Neural cell (in vitro differentiated cells): ENCODE results near the gene MSLN. TPM values are rescaled to one million over a fixed set of nuclear protein-coding genes. Genes with fewer than 3 reads are reported as not detected.

Experiments
- H2AFZ ChIP-seq: fragments of 200-600, 300-800 bp; sonication (generic), shearing (Covaris generic); 2 replicates; pipeline ENCODE4 v1.6.0; 2014; ENCODE audit warnings: low read depth, mild to moderate bottlenecking, antibody characterized with exemption, low read length, moderate library complexity
- H3F3A ChIP-seq: fragments of 200-600 bp; shearing (Covaris generic); 2 replicates; pipeline ENCODE4 v1.6.1; 2016; ENCODE audit warnings: mild to moderate bottlenecking, moderate library complexity, mixed read lengths, antibody characterized with exemption, low read length; ENCODE audit not compliant: insufficient read depth, poor library complexity, severe bottlenecking
- H3K27ac ChIP-seq: fragments of 200-600, 300-800 bp; sonication (generic), shearing (Covaris generic); 2 replicates; pipeline ENCODE4 v1.5.1; 2014; ENCODE audit warnings: mild to moderate bottlenecking, low read length, moderate library complexity
- H3K27me3 ChIP-seq: fragments of 300-800, 200-600 bp; sonication (generic), shearing (Covaris generic); 2 replicates; pipeline ENCODE4 v1.6.0; 2014; ENCODE audit warnings: mild to moderate bottlenecking, low read depth, low read length, moderate library complexity; ENCODE audit not compliant: insufficient read depth
- H3K36me3 ChIP-seq: fragments of 300-800, 200-600 bp; sonication (generic), shearing (Covaris generic); 2 replicates; pipeline ENCODE4 v1.5.1; 2014; ENCODE audit warnings: mild to moderate bottlenecking, antibody characterized with exemption, low read length, moderate library complexity; ENCODE audit not compliant: insufficient read depth
- H3K4me2 ChIP-seq: fragments of 300-800, 200-600 bp; sonication (generic), shearing (Covaris generic); 2 replicates; pipeline ENCODE4 v1.6.0; 2014; ENCODE audit warnings: mild to moderate bottlenecking, low read length
- H3K4me3 ChIP-seq: fragments of 300-800, 200-600 bp; sonication (generic), shearing (Covaris generic); 2 replicates; pipeline ENCODE4 v1.5.1; 2014; ENCODE audit warnings: mild to moderate bottlenecking, low read length, moderate library complexity
- H3K79me2 ChIP-seq: fragments of 200-600 bp; shearing (Covaris generic); replicated peaks from 2 replicates; pipeline ENCODE4 v1.6.0; 2014; ENCODE audit warnings: mild to moderate bottlenecking, low read length, moderate library complexity; ENCODE audit not compliant: insufficient read depth
- H3K9ac ChIP-seq: fragments of 300-800, 200-600 bp; sonication (generic), shearing (Covaris generic); 2 replicates; pipeline ENCODE4 v1.6.1; 2016; ENCODE audit warnings: mild to moderate bottlenecking, low read length, mixed read lengths
- H3K9me2 ChIP-seq: fragments of 200-600 bp; shearing (Covaris generic); 2 replicates; pipeline ENCODE4 v1.6.1; 2016; ENCODE audit warnings: mild to moderate bottlenecking, low read length, mixed read lengths; ENCODE audit not compliant: insufficient read depth
- H3K9me3 ChIP-seq: fragments of 200-600, 300-800 bp; sonication (generic), shearing (Covaris generic); 2 replicates; pipeline ENCODE4 v1.6.1; 2016; ENCODE audit warnings: mild to moderate bottlenecking, mixed run types, low read length, moderate library complexity, mixed read lengths
- H4K20me1 ChIP-seq: fragments of 200-600 bp; shearing (Covaris generic); 2 replicates; pipeline ENCODE4 v1.6.1; 2016; ENCODE audit warnings: mild to moderate bottlenecking, mixed run types; ENCODE audit not compliant: insufficient read depth
- CTCF ChIP-seq: fragments of 450-650 bp; IDR thresholded peaks from 2 replicates; pipeline ENCODE4 v1.5.1; 2014; ENCODE audit warnings: antibody characterized with exemption, mild to moderate bottlenecking, moderate library complexity; ENCODE audit not compliant: poor library complexity, severe bottlenecking
- EP300 ChIP-seq: fragments of 450-650 bp; conservative IDR thresholded peaks from 2 replicates; pipeline ENCODE4 v1.6.1; 2014; ENCODE audit warnings: antibody characterized with exemption, mild to moderate bottlenecking, moderate library complexity; ENCODE audit not compliant: poor library complexity, severe bottlenecking
- EZH2 ChIP-seq: fragments of 200-600, 300-800 bp; shearing (Covaris generic), sonication (generic); IDR thresholded peaks from 2 replicates; pipeline ENCODE4 v1.6.1; 2014; ENCODE audit warnings: antibody characterized with exemption, low read length, borderline replicate concordance, mild to moderate bottlenecking; ENCODE audit not compliant: insufficient read depth, poor library complexity, severe bottlenecking
- MXI1 ChIP-seq: fragments of 450-650 bp; conservative IDR thresholded peaks from 2 replicates; pipeline ENCODE4 v1.6.1; 2014; ENCODE audit warnings: antibody characterized with exemption, mild to moderate bottlenecking; ENCODE audit not compliant: poor library complexity, severe bottlenecking
- POLR2AphosphoS5 ChIP-seq: IDR thresholded peaks from 2 replicates; pipeline ENCODE4 v1.6.1; 2012
- RAD21 ChIP-seq: fragments of 450-650 bp; conservative IDR thresholded peaks from 2 replicates; pipeline ENCODE4 v1.6.1; 2014; ENCODE audit warnings: antibody characterized with exemption, mild to moderate bottlenecking, moderate library complexity
- REST ChIP-seq: IDR thresholded peaks from 2 replicates; pipeline ENCODE4 v1.6.1; 2012; ENCODE audit warnings: borderline replicate concordance
- SMC3 ChIP-seq: fragments of 450-650 bp; conservative IDR thresholded peaks from 2 replicates; pipeline ENCODE4 v1.6.1; 2014; ENCODE audit warnings: antibody characterized with exemption, mild to moderate bottlenecking, moderate library complexity; ENCODE audit not compliant: poor library complexity
- TAF1 ChIP-seq: IDR thresholded peaks from 2 replicates; pipeline ENCODE4 v1.6.1; 2012; ENCODE audit warnings: low read depth
- polyA plus RNA-seq: library from polyadenylated mRNA; depleted of rRNA; stranded (reverse); fragments of >200 nt; gene quantifications from 2 replicates; pipeline ENCODE4 v1.2.3, GENCODE V29; 2014

The MSLN gene
- polyA plus RNA-seq, 1 donor from 2014 or later: 0.63 TPM

- peak overlapping the region; percentile 82 for H3K4me2 ChIP-seq
- peak overlapping the region; percentile 86 for H3K4me3 ChIP-seq
- no peaks in the 10 kb centered on the region for H3K79me2 ChIP-seq
- H3K36me3 ChIP-seq: no peaks in the 10 kb centered on the region
- H3K9me3 ChIP-seq: no peaks in the 10 kb centered on the region
- TF ChIP-seq CTCF: peak; percentile 17
- no peak for TF ChIP-seq EZH2
- TF ChIP-seq REST: peak; percentile 40
- TF ChIP-seq TAF1: peak; percentile 53
- TF ChIP-seq MXI1: peak; percentile 65
- no peak for TF ChIP-seq SMC3
- TF ChIP-seq RAD21: peak; percentile 23
- TF ChIP-seq POLR2AphosphoS5: peak; percentile 81
- peak; percentile 58 for TF ChIP-seq EP300
- peak overlapping the region; percentile 80 for H3K27ac ChIP-seq
- peak overlapping the region; percentile 99 for H2AFZ ChIP-seq
- H3K9me2 ChIP-seq: no peaks in the 10 kb centered on the region
- no peaks in the 10 kb centered on the region for H3F3A ChIP-seq
- peak overlapping the region; percentile 88 for H3K9ac ChIP-seq
- H4K20me1 ChIP-seq: no peaks in the 10 kb centered on the region
- H3K27me3 ChIP-seq: no peaks in the 10 kb centered on the region
These were observed 47.0 kb downstream of the MSLN start for GRCh38 chr16:807347-808084.

- H3K27ac ChIP-seq: peak overlapping the region; percentile 80
- H3K79me2 ChIP-seq: no peaks in the 10 kb centered on the region
- peak overlapping the region; percentile 99 for H2AFZ ChIP-seq
- H3K9me2 ChIP-seq: no peaks in the 10 kb centered on the region
- H3K9me3 ChIP-seq: no peaks in the 10 kb centered on the region
- peak overlapping the region; percentile 86 for H3K4me3 ChIP-seq
- H3K27me3 ChIP-seq: no peaks in the 10 kb centered on the region
- H3K4me2 ChIP-seq: peak overlapping the region; percentile 82
- TF ChIP-seq REST (no peak), EP300 (no peak), RAD21 (peak; percentile 5), TAF1 (no peak), SMC3 (no peak), POLR2AphosphoS5 (no peak), MXI1 (no peak)
- H4K20me1 ChIP-seq: no peaks in the 10 kb centered on the region
- peak overlapping the region; percentile 88 for H3K9ac ChIP-seq
- H3K36me3 ChIP-seq: no peaks in the 10 kb centered on the region
- no peaks in the 10 kb centered on the region for H3F3A ChIP-seq
These were observed 47.5 kb downstream of the MSLN start for GRCh38 chr16:808085-808386.
